Testis (tissue), 3 donors: ENCODE data around the gene MYBPC2. TPM values are rescaled to one million over a fixed set of nuclear protein-coding genes. Genes with fewer than 3 reads are reported as not detected.

Source experiments
- DNase-seq: peaks from one replicate; pipeline ENCODE4 v3.0.0-alpha.2; 2019
- H3K27ac ChIP-seq, 2 donors: fragments of 200-600 bp; sonication (generic); one replicate each; pipeline ENCODE4 v1.5.1; 2019
- H3K27me3 ChIP-seq: fragments of 200-600 bp; sonication (generic); one replicate; pipeline ENCODE4 v1.5.1; 2019
- H3K36me3 ChIP-seq: fragments of 200-600 bp; sonication (generic); one replicate; pipeline ENCODE4 v1.5.1; 2017; ENCODE audit warnings: low read depth; ENCODE audit errors: missing control alignments
- H3K4me1 ChIP-seq: fragments of 200-600 bp; sonication (generic); one replicate; pipeline ENCODE4 v1.5.1; 2019
- H3K4me3 ChIP-seq, 2 donors: fragments of 200-600 bp; sonication (generic); one replicate each; pipeline ENCODE4 v1.5.1; 2017 to 2019
- H3K9me3 ChIP-seq: fragments of 200-600 bp; sonication (generic); one replicate; pipeline ENCODE4 v1.5.1; 2017
- CTCF ChIP-seq, 3 experiments: fragments of 450-650 bp in 2 of 3; fragments of 200-600 bp in 1 of 3; sonication (generic) in 1 of 3; IDR thresholded peaks; one replicate each; pipeline ENCODE4 v1.5.1; 2016 to 2019; ENCODE audit warnings: antibody characterized with exemption in 3 of 3, mild to moderate bottlenecking in 2 of 3, moderate library complexity in 1 of 3
- POLR2A ChIP-seq: fragments of 450-650 bp; IDR thresholded peaks from one replicate; pipeline ENCODE4 v1.6.1; 2017; ENCODE audit warnings: antibody characterized with exemption, mild to moderate bottlenecking, moderate library complexity
- WGBS, 2 donors: methylation state at CpG; one replicate each; pipeline ENCODE4 v1.1.5; 2018; 5-methylcytosine and 5-hydroxymethylcytosine counted together
- intact Hi-C: fragments of 100-400 bp; cut with DNase I; formaldehyde crosslinking; loops from one replicate; pipeline ENCODE4 v1.15.1; 2023; ENCODE audit warnings: low total_unique reads
- polyA plus RNA-seq: library from polyadenylated mRNA; stranded (reverse); fragments of 350-450 nt; fragmentation: Illumina TruSeq; extraction: RNeasy Lipid Tissue Mini Kit (QIAGEN cat#74804); gene quantifications from one replicate; pipeline ENCODE4 v1.2.3, GENCODE V29; 2014; ENCODE audit warnings: low read depth, low replicate concordance; ENCODE audit not compliant: insufficient read depth
- total RNA-seq, 2 donors: library from RNA; depleted of rRNA; stranded (reverse); fragments of >200 nt; gene quantifications; one replicate each; pipeline ENCODE4 v1.2.3, GENCODE V29; 2016

Gene MYBPC2
- total and polyA plus RNA-seq, 3 donors from 2014 or later: 0.31 to 3.2 (median 0.63) TPM

- no peak for DNase-seq
- 93 to 94% methylated on average over 3 to 17 of the region's 17 CpGs for WGBS, 2 donors
- intact Hi-C loops: no loop called here
- Histone ChIP-seq H3K27ac (no peak overlapping the region), H3K4me3 (no peak overlapping the region), H3K27me3 (no peaks in the 10 kb centered on the region), H3K4me1 (no peaks in the 10 kb centered on the region), H3K36me3 (no peaks in the 10 kb centered on the region), H3K9me3 (no peaks in the 10 kb centered on the region)
- TF ChIP-seq POLR2A: no peak
- TF ChIP-seq CTCF (IDR thresholded peaks at IDR 0.05): no peak
Observed at GRCh38 chr19:50409347-50409746, 23.3 kb upstream of the MYBPC2 start.

GRCh38 chr19:50410109-50410508 lies 22.6 kb upstream of the MYBPC2 start:
- Histone ChIP-seq H3K27me3 (no peaks in the 10 kb centered on the region), H3K9me3 (no peaks in the 10 kb centered on the region), H3K4me3 (no peak overlapping the region), H3K36me3 (no peaks in the 10 kb centered on the region), H3K4me1 (no peaks in the 10 kb centered on the region), H3K27ac (no peak overlapping the region)
- intact Hi-C loops: loop anchor here (10.0 kb wide), 1 partner anchor 45 kb away; the partner anchor contains the start of gene NAPSA
- no peak for DNase-seq
- TF ChIP-seq POLR2A (no peak), CTCF (IDR thresholded peaks at IDR 0.05) (no peak)
- WGBS, 2 donors: 88 to 91% methylated on average over 9 to 10 of the region's 10 CpGs

- WGBS, 2 donors: 95% methylated on average over 2 of the region's 2 CpGs
- intact Hi-C loops: loop anchor here (10.0 kb wide), 1 partner anchor 48 kb away; the partner anchor contains the start of gene NAPSA
Observed at GRCh38 chr19:50412419-50412818, 20.3 kb upstream of the MYBPC2 start.

GRCh38 chr19:50413096-50413495 lies 19.6 kb upstream of the MYBPC2 start:
- Histone ChIP-seq H3K4me3 (no peak overlapping the region), H3K27me3 (no peaks in the 10 kb centered on the region), H3K4me1 (no peaks in the 10 kb centered on the region), H3K36me3 (no peaks in the 10 kb centered on the region), H3K9me3 (no peaks in the 10 kb centered on the region), H3K27ac (no peak overlapping the region)
- no peak for DNase-seq
- TF ChIP-seq POLR2A (no peak), CTCF (IDR thresholded peaks at IDR 0.05) (no peak)
- 97% methylated on average over 13 of the region's 13 CpGs; no CpG with 5 or more reads in 1 of the 2 donors for WGBS, 2 donors
- intact Hi-C loops: loop anchor here (10.0 kb wide), 1 partner anchor 48 kb away; the partner anchor contains the start of gene NAPSA

More at GRCh38 chr19:50412419-50412818, 20.3 kb upstream of the MYBPC2 start:
- H3K27ac ChIP-seq: no peak overlapping the region
- TF ChIP-seq CTCF (IDR thresholded peaks at IDR 0.05): no peak
- TF ChIP-seq POLR2A: no peak
- no peaks in the 10 kb centered on the region for H3K9me3 ChIP-seq
- H3K4me1 ChIP-seq: no peaks in the 10 kb centered on the region
- H3K36me3 ChIP-seq: no peaks in the 10 kb centered on the region
- no peak for DNase-seq
- H3K27me3 ChIP-seq: no peaks in the 10 kb centered on the region
- no peak overlapping the region for H3K4me3 ChIP-seq

- peaks cover 4% of the 10 kb centered on the region for H3K4me1 ChIP-seq
- no peaks in the 10 kb centered on the region for H3K27me3 ChIP-seq
- H3K9me3 ChIP-seq: no peaks in the 10 kb centered on the region
- intact Hi-C loops: loop anchor here (10.0 kb wide), 1 partner anchor 49 kb away; the partner anchor contains the start of gene NAPSA
- H3K36me3 ChIP-seq: no peaks in the 10 kb centered on the region
- H3K4me3 ChIP-seq: no peak overlapping the region
- no peak for TF ChIP-seq POLR2A
- TF ChIP-seq CTCF (IDR thresholded peaks at IDR 0.05): no peak
- WGBS, 2 donors: 96 to 97% methylated on average over 11 to 21 of the region's 21 CpGs
- H3K27ac ChIP-seq: no peak overlapping the region
- DNase-seq: no peak
Observed at GRCh38 chr19:50413531-50413930, 19.2 kb upstream of the MYBPC2 start.
